HG02973 (cell line): ENCODE measurements around the gene PRSS36.
"Not testable (repeated sequence)": the region's sequence is repeated elsewhere in the genome, so short reads cannot be mapped to it uniquely, and the experiment has no call there.

Experiments
- ATAC-seq: cut with Tn5 transposase; IDR thresholded peaks from one replicate; pipeline ENCODE4 v1.9.1; 2021; ENCODE audit warnings: moderate library complexity; ENCODE audit not compliant: unreplicated experiment

Gene PRSS36

GRCh38 chr16:31149894-31150890, at the start of gene PRSS36:
PRSS36 (minus strand) TSS chr16:31150066; CDS start chr16:31150035, 31 bp downstream.
- ATAC-seq, result no peak

DNA sequence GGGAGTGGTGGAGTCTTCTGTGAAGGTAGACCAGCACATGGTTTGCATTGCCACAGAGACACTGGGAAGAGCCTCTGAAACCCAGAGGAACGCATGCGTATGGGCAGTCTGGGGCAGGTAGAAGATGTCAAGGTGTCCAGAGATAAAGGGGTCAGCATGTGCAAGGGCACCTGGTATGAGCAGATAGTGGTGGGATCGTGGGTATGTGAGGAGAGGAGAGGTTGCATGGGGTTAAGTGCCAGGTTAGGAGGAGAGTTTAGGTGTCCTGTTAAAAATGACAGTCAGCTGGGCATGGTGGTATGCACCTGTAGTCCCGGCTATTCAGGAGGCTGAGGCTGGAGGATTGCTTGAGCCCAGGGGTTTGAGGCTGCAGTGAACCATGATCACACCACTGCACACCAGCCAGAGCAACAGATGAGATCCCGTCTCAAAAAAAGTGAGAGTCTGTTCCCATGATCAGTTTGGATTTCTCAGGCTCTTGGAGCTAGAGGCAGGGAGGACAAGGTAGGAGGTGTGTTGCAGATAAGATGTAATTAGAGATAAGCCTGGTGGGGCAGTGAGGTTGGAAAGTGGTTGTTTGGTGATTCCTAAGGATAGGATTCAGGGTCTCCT, 49.7 kb upstream of the PRSS36 start:
- ATAC-seq, result no peak

- no peak for ATAC-seq
Measured at GRCh38 chr16:31198207-31198882, 48.5 kb upstream of the PRSS36 start.

DNA sequence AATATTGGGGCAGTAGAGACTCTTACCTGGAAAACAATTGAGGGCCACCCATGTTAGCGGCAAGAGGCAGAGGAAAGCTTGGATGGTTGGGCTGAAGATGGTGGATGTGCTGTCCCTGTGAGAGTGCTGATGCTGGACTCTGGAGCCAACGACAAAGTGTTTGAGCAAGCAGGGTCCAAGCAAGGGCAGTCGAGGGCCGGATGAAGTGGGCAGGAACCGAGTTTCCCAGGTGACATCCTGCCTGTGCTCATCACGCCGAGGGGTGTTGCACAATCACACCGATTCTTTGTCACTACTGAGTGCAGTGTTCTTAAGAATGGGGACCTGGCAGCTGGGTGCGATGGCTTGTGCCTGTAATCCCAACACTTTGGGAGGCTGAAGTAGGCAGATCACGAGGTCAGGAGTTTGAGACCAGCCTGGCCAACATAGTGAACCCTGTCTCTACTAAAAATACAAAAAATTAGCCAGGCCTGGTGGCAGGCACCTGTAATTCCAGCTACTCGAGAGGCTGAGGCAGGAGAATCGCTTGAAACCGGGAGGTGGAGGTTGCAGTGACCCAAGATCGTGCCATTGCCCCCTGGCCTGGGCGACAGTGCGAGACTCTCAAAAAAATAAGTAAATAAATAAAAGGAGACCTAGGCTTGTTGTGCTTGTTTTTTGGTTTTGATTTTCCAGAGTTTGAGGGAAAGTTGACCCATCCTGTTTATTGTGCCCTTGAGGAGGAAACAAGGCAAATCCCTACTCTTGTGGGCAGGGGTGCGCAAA, 46.6 kb upstream of the PRSS36 start:
- no peak for ATAC-seq

DNA sequence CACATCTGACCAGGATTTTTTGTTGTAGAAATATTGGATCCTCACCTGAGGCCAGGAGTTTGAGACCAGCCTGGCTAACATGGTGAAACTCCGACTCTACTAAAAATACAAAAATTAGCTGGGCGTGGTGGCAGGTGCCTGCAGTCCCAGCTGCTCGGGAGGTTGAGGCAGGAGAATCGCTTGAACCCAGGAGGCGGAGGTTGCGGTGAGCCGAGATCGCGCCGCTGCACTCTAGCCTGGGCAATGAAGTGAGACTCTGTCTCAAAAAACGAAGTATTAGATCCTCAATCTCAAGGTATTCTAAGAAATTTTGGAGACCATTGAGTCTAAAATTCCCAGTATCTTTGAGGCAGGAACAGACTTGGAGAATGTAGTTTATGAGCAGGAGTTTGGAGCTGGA, 46.0 kb upstream of the PRSS36 start:
- ATAC-seq, result not testable (repeated sequence)

GRCh38 chr16:31194898-31195297, 45.0 kb upstream of the PRSS36 start:
- ATAC-seq, result no peak

GRCh38 chr16:31193874-31194273, 44.0 kb upstream of the PRSS36 start:
- ATAC-seq, result no peak

GRCh38 chr16:31192856-31193642, 43.2 kb upstream of the PRSS36 start:
- ATAC-seq, result no peak

DNA sequence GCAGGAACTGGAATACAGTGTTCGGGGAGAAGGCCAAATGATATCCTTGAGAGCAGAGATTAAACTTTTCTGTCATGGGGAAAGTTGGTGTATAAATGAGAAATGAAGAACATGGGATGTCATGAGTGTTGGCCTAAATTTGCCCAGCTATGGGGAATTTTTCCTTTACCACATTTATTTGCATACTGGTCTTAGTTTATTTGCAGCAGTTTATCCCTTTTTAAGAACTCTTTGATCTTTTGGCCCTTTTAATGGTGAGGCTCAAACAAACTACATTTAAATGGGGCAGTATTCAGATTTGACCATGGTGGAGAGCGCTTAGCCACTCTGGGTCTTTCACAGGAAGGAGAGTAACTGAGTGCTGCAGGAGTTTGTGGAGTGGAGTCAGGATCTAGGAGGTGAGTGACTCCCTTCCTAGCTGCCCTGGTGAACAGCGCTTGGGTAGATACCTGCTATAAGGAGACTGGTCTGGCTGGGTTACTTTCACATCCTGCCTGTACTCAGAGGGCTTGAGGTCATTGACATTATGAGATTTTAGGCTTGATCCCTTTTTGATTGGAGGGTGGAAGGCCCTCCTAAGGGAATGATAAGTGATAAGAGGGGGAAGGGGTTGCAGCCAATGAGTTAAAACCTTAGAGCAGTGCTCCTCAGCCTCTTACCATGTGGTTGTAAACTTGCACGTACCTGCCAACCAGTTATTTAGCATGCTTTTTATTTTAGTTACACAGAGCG, 42.0 kb upstream of the PRSS36 start:
- no peak for ATAC-seq

DNA sequence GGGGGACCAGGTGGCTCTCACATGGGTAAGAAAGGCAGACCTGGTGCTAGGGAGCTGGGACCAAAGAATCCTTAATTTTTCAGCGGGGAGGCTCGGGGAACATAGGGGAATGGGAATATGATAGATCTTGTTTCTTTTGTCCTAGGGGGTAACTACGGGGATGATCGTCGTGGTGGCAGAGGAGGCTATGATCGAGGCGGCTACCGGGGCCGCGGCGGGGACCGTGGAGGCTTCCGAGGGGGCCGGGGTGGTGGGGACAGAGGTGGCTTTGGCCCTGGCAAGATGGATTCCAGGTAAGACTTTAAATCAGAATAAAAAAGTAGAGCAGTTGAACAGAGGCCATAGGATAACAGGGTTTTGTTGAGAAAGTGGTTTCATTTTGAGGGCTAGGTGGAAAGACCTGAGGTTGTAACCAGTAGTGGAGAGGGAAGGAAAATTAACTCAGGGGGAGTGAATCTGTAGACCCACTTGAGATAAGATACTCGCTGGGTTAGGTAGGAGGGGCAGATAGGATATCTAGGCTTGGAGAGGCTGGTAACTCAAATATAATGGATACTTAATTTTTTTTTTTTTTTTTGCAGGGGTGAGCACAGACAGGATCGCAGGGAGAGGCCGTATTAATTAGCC, 41.1 kb upstream of the PRSS36 start:
- no peak for ATAC-seq

DNA sequence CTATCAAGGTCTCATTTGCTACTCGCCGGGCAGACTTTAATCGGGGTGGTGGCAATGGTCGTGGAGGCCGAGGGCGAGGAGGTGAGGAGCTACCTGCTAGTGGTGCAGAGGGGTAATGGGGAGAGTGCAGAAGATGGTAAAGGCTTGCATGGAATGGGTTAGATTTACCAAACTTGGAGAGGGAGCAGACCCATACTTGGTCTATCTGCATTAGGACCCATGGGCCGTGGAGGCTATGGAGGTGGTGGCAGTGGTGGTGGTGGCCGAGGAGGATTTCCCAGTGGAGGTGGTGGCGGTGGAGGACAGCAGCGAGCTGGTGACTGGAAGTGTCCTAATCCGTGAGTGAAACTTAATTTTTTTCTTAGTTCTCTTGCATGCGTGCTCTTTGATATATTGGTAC, 40.2 kb upstream of the PRSS36 start:
- no peak for ATAC-seq

GRCh38 chr16:31189412-31189778, 39.5 kb upstream of the PRSS36 start:
- no peak for ATAC-seq

GRCh38 chr16:31188450-31189411, 38.9 kb upstream of the PRSS36 start:
- ATAC-seq, result no peak

GRCh38 chr16:31187808-31188189, 37.9 kb upstream of the PRSS36 start:
- ATAC-seq, result no peak

DNA sequence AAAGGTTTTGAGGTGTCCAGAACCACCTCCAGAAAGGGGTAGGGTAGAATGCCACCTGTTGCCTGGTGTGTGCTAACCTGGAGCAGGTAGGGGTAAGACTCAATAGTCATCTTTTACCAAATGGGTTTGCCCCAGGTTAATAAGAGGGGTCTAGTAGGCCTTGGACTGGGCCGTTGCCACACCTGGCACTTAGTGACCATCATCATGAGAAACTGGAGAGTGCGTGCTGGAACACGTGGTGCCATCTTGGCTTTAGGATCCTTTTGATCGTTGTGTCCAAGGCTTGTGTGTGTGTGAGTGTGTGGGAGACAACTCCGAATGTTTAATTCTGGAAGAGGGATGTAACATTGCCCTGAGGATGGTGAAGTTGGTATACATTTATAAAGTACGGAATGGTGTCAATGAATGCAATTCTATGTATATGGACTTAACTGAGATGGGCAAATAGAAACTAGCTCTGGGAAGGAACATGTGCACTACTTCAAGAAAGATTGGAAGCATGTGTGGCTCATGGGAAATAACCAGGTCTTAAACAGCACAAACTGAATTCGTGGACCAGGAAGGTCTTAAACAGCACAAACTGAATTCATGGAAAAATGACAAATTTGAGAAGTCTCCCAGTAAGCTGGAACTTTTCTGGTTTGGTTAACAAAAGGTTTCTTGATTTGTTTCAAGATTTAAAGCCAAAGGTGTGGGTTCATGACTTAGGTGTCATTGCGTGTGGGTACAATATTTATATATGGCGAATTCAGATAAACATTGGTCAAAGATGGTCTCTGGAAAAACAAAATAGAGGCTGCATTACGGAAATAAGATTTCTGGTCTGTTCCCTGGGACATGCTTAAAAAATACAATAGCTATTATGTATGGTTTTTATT, 37.3 kb upstream of the PRSS36 start:
- ATAC-seq, result no peak

DNA sequence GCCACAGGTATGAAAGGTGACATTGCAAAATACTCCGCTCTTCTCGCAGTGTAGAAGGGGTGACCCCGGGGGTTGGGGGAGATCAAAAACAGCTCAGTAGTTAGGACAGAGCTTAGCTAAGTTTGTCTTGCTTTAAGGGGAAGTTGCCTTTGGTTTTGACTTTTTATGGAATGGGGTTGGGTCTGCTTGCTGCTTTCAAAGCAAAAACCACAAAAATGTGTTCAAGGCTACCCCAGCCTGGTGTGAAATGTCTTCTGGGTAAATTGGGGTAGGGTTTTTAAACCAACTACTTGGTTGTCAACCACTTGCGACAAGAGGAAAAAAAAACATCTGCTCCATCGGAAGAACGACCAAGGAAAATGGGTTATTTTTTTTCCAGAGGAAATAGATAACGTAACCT, 36.3 kb upstream of the PRSS36 start:
- ATAC-seq, result no peak

- ATAC-seq, result no peak
Measured at GRCh38 chr16:31185339-31185738, 35.5 kb upstream of the PRSS36 start.
